OCI-LY1 (cell line): ENCODE data around the gene TPD52L1.

ENCODE experiments used
- H2AFZ ChIP-seq: fragments of 200-600 bp; sonication (generic), shearing (Covaris generic); 2 replicates; pipeline ENCODE4 v1.6.0; 2014; ENCODE audit warnings: antibody characterized with exemption, mild to moderate bottlenecking, low read length
- H3F3A ChIP-seq: fragments of 200-600 bp; sonication (generic), shearing (Covaris generic); 2 replicates; pipeline ENCODE4 v1.6.0; 2014; ENCODE audit warnings: mild to moderate bottlenecking, antibody characterized with exemption, low read length, moderate library complexity; ENCODE audit not compliant: insufficient read depth
- H3K27ac ChIP-seq: fragments of 200-600 bp; sonication (generic); 2 replicates; pipeline ENCODE4 v1.5.1; 2014; ENCODE audit warnings: low read length, mixed run types, mild to moderate bottlenecking, low read depth; ENCODE audit not compliant: poor library complexity, severe bottlenecking
- H3K27me3 ChIP-seq: fragments of 200-600 bp; sonication (generic); 2 replicates; pipeline ENCODE4 v1.6.0; 2014; ENCODE audit warnings: antibody characterized with exemption, mild to moderate bottlenecking, low read length, moderate library complexity; ENCODE audit not compliant: insufficient read depth
- H3K36me3 ChIP-seq: fragments of 200-600 bp; sonication (generic); 2 replicates; pipeline ENCODE4 v1.6.1; 2014; ENCODE audit warnings: mild to moderate bottlenecking, antibody characterized with exemption, low read length, moderate library complexity, mixed read lengths; ENCODE audit not compliant: insufficient read depth
- H3K4me1 ChIP-seq: fragments of 200-600 bp; sonication (generic); 2 replicates; pipeline ENCODE4 v1.5.1; 2014; ENCODE audit warnings: mild to moderate bottlenecking, low read length, moderate library complexity; ENCODE audit not compliant: insufficient read depth, severe bottlenecking
- H3K4me2 ChIP-seq: fragments of 200-600 bp; sonication (generic), shearing (Covaris generic); 2 replicates; pipeline ENCODE4 v1.6.1; 2014; ENCODE audit warnings: low read length
- H3K4me3 ChIP-seq: fragments of 200-600 bp; sonication (generic); 2 replicates; pipeline ENCODE4 v1.5.1; 2014; ENCODE audit warnings: low read length, low read depth, mild to moderate bottlenecking, mixed read lengths; ENCODE audit not compliant: poor library complexity, severe bottlenecking
- H3K79me2 ChIP-seq: fragments of 200-600 bp; shearing (Covaris generic); 2 replicates; pipeline ENCODE4 v1.6.1; 2016; ENCODE audit warnings: mixed run types, low read length, mixed read lengths; ENCODE audit not compliant: insufficient read depth
- H3K9ac ChIP-seq: fragments of 200-600 bp; sonication (generic), shearing (Covaris generic); 2 replicates; pipeline ENCODE4 v1.6.1; 2014; ENCODE audit warnings: mild to moderate bottlenecking, low read length, mixed read lengths
- H3K9me2 ChIP-seq: fragments of 200-600 bp; sonication (generic), shearing (Covaris generic); 2 replicates; pipeline ENCODE4 v1.6.1; 2014; ENCODE audit warnings: low read depth, mild to moderate bottlenecking, low read length, mixed read lengths
- H3K9me3 ChIP-seq: fragments of 200-600 bp; shearing (Covaris generic); 2 replicates; pipeline ENCODE4 v1.6.1; 2014; ENCODE audit warnings: low read length, mixed read lengths
- H4K20me1 ChIP-seq: fragments of 200-600 bp; sonication (generic), shearing (Covaris generic); 2 replicates; pipeline ENCODE4 v1.6.0; 2016; ENCODE audit warnings: mild to moderate bottlenecking, low read length; ENCODE audit not compliant: insufficient read depth
- CTCF ChIP-seq: fragments of 200-600 bp; sonication (generic), shearing (Covaris generic); IDR thresholded peaks from 2 replicates; pipeline ENCODE4 v1.5.1; 2017; ENCODE audit warnings: mild to moderate bottlenecking, antibody characterized with exemption, low read length, moderate library complexity, mixed read lengths
- EZH2 ChIP-seq: fragments of 200-600 bp; sonication (generic), shearing (Covaris generic); IDR thresholded peaks from 2 replicates; pipeline ENCODE4 v1.8.0; 2017; ENCODE audit warnings: borderline replicate concordance, mixed run types, mild to moderate bottlenecking, antibody characterized with exemption, low read length, moderate library complexity, mixed read lengths

TPD52L1 gene

GRCh38 chr6:125116710-125117109 lies 36.9 kb upstream of the TPD52L1 start:
- H3K9me2 ChIP-seq, result no peaks in the 10 kb centered on the region
- no peak overlapping the region for H3K4me2 ChIP-seq
- no peaks in the 10 kb centered on the region for H3K27me3 ChIP-seq
- H3K9me3 ChIP-seq, result no peaks in the 10 kb centered on the region
- no peaks in the 10 kb centered on the region for H3K36me3 ChIP-seq
- H2AFZ ChIP-seq, result no peak overlapping the region
- TF ChIP-seq CTCF (no peak), EZH2 (no peak)
- H3K79me2 ChIP-seq, result no peaks in the 10 kb centered on the region
- H3F3A ChIP-seq, result no peaks in the 10 kb centered on the region
- H3K27ac ChIP-seq, result no peak overlapping the region
- no peak overlapping the region for H3K4me3 ChIP-seq
- no peaks in the 10 kb centered on the region for H3K4me1 ChIP-seq
- H3K9ac ChIP-seq, result no peak overlapping the region
- H4K20me1 ChIP-seq, result no peaks in the 10 kb centered on the region

GRCh38 chr6:125117818-125118217 lies 35.8 kb upstream of the TPD52L1 start:
- Histone ChIP-seq H3K9ac (no peak overlapping the region), H3K27me3 (no peaks in the 10 kb centered on the region), H3K4me3 (no peak overlapping the region), H4K20me1 (no peaks in the 10 kb centered on the region), H3K4me1 (no peaks in the 10 kb centered on the region), H3K27ac (no peak overlapping the region), H3F3A (no peaks in the 10 kb centered on the region), H3K79me2 (no peaks in the 10 kb centered on the region), H3K9me2 (no peaks in the 10 kb centered on the region), H3K9me3 (no peaks in the 10 kb centered on the region), H3K36me3 (no peaks in the 10 kb centered on the region), H2AFZ (no peak overlapping the region), H3K4me2 (no peak overlapping the region)
- TF ChIP-seq CTCF, result no peak
- TF ChIP-seq EZH2, result no peak

- Histone ChIP-seq H3K36me3 (no peaks in the 10 kb centered on the region), H2AFZ (no peak overlapping the region), H3K79me2 (no peaks in the 10 kb centered on the region), H3K4me2 (no peak overlapping the region), H3K9me3 (no peaks in the 10 kb centered on the region), H3K9ac (no peak overlapping the region), H3K4me3 (no peak overlapping the region), H3K27me3 (no peaks in the 10 kb centered on the region), H3K27ac (no peak overlapping the region), H3F3A (no peaks in the 10 kb centered on the region), H4K20me1 (no peaks in the 10 kb centered on the region), H3K9me2 (no peaks in the 10 kb centered on the region), H3K4me1 (no peaks in the 10 kb centered on the region)
- no peak for TF ChIP-seq EZH2
Observed at GRCh38 chr6:125120054-125120590, 33.5 kb upstream of the TPD52L1 start.

GRCh38 chr6:125121894-125122293 lies 31.7 kb upstream of the TPD52L1 start:
- no peaks in the 10 kb centered on the region for H4K20me1 ChIP-seq
- H2AFZ ChIP-seq, result no peak overlapping the region
- H3K27me3 ChIP-seq, result no peaks in the 10 kb centered on the region
- H3K4me3 ChIP-seq, result no peak overlapping the region
- H3K4me2 ChIP-seq, result no peak overlapping the region
- H3K9me2 ChIP-seq, result no peaks in the 10 kb centered on the region
- H3K27ac ChIP-seq, result no peak overlapping the region
- H3K4me1 ChIP-seq, result no peaks in the 10 kb centered on the region
- no peak for TF ChIP-seq EZH2
- no peak for TF ChIP-seq CTCF
- H3K36me3 ChIP-seq, result no peaks in the 10 kb centered on the region
- no peaks in the 10 kb centered on the region for H3F3A ChIP-seq
- no peak overlapping the region for H3K9ac ChIP-seq
- no peaks in the 10 kb centered on the region for H3K79me2 ChIP-seq
- H3K9me3 ChIP-seq, result no peaks in the 10 kb centered on the region
